ENCODE results near the gene SOBP.

Gene SOBP

GRCh38 chr6:107584726-107585125 is 94.8 kb downstream of the SOBP start:
- Histone ChIP-seq H3K79me2 (ENCODE audit: insufficient read depth, low read depth) (no peaks in the 10 kb centered on the region), H3K27ac (no peak overlapping the region), H3K27me3 (ENCODE audit: insufficient read depth, low read depth) (no peaks in the 10 kb centered on the region), H3K4me3 (IDR thresholded peaks at IDR 0.05; ENCODE audit: insufficient read depth, low read depth, low read length) (no peak overlapping the region), H3K4me2 (no peak overlapping the region), H3K36me3 (ENCODE audit: insufficient read depth) (no peaks in the 10 kb centered on the region), H3K4me1 (ENCODE audit: low read depth, poor library complexity, severe bottlenecking) (no peaks in the 10 kb centered on the region), H3K9ac (no peak overlapping the region), H4K20me1 (ENCODE audit: insufficient read depth) (no peaks in the 10 kb centered on the region), H2AFZ (ENCODE audit: low read depth) (no peak overlapping the region)
- no peak for TF ChIP-seq CTCF (conservative IDR thresholded peaks at IDR 0.05; ENCODE audit: low read depth, low read length)

- H2AFZ ChIP-seq (ENCODE audit: low read depth) = no peak overlapping the region
- no peaks in the 10 kb centered on the region for H3K79me2 ChIP-seq (ENCODE audit: insufficient read depth, low read depth)
- H3K36me3 ChIP-seq (ENCODE audit: insufficient read depth) = no peaks in the 10 kb centered on the region
- H3K27ac ChIP-seq = no peak overlapping the region
- H3K4me2 ChIP-seq = no peak overlapping the region
- no peak overlapping the region for H3K4me3 ChIP-seq (IDR thresholded peaks at IDR 0.05; ENCODE audit: insufficient read depth, low read depth, low read length)
- no peaks in the 10 kb centered on the region for H3K27me3 ChIP-seq (ENCODE audit: insufficient read depth, low read depth)
- H3K4me1 ChIP-seq (ENCODE audit: low read depth, poor library complexity, severe bottlenecking) = no peaks in the 10 kb centered on the region
- no peak for TF ChIP-seq CTCF (conservative IDR thresholded peaks at IDR 0.05; ENCODE audit: low read depth, low read length)
- no peak overlapping the region for H3K9ac ChIP-seq
- no peaks in the 10 kb centered on the region for H4K20me1 ChIP-seq (ENCODE audit: insufficient read depth)
Measured at GRCh38 chr6:107585815-107586435, 96.0 kb downstream of the SOBP start.

GRCh38 chr6:107587451-107587850 is 97.5 kb downstream of the SOBP start:
- Histone ChIP-seq H3K27me3 (ENCODE audit: insufficient read depth, low read depth) (no peaks in the 10 kb centered on the region), H3K4me3 (IDR thresholded peaks at IDR 0.05; ENCODE audit: insufficient read depth, low read depth, low read length) (no peak overlapping the region), H3K4me2 (no peak overlapping the region)

GRCh38 chr6:107589199-107589598 is 99.3 kb downstream of the SOBP start:
- Histone ChIP-seq H3K27me3 (ENCODE audit: insufficient read depth, low read depth) (no peaks in the 10 kb centered on the region), H3K4me2 (no peak overlapping the region), H4K20me1 (ENCODE audit: insufficient read depth) (no peaks in the 10 kb centered on the region), H3K9ac (no peak overlapping the region), H3K4me1 (ENCODE audit: low read depth, poor library complexity, severe bottlenecking) (no peaks in the 10 kb centered on the region), H3K36me3 (ENCODE audit: insufficient read depth) (no peaks in the 10 kb centered on the region), H2AFZ (ENCODE audit: low read depth) (no peak overlapping the region), H3K27ac (no peak overlapping the region), H3K4me3 (IDR thresholded peaks at IDR 0.05; ENCODE audit: insufficient read depth, low read depth, low read length) (no peak overlapping the region), H3K79me2 (ENCODE audit: insufficient read depth, low read depth) (no peaks in the 10 kb centered on the region)
- no peak for TF ChIP-seq CTCF (conservative IDR thresholded peaks at IDR 0.05; ENCODE audit: low read depth, low read length)

More at GRCh38 chr6:107587451-107587850, 97.5 kb downstream of the SOBP start:
- Histone ChIP-seq H3K27ac (no peak overlapping the region), H4K20me1 (ENCODE audit: insufficient read depth) (no peaks in the 10 kb centered on the region), H2AFZ (ENCODE audit: low read depth) (no peak overlapping the region), H3K9ac (no peak overlapping the region), H3K79me2 (ENCODE audit: insufficient read depth, low read depth) (no peaks in the 10 kb centered on the region), H3K4me1 (ENCODE audit: low read depth, poor library complexity, severe bottlenecking) (no peaks in the 10 kb centered on the region), H3K36me3 (ENCODE audit: insufficient read depth) (no peaks in the 10 kb centered on the region)
- TF ChIP-seq CTCF (conservative IDR thresholded peaks at IDR 0.05; ENCODE audit: low read depth, low read length) = no peak

Data from KMS-11 (cell line).